Spleen (tissue), 7 donors: ENCODE measurements around the gene SFMBT1.

Experiments
- POLR2A ChIP-seq, 3 donors: fragments of 450-650 bp; IDR thresholded peaks; one replicate each; pipeline ENCODE4 v1.5.1; 2017; ENCODE audit warnings: antibody characterized with exemption in 3 of 3, mild to moderate bottlenecking in 1 of 3
- POLR2AphosphoS5 ChIP-seq, 3 donors: sonication (generic); formaldehyde crosslinking; IDR thresholded peaks; one replicate each; pipeline ENCODE4 v1.5.1; 2017; ENCODE audit warnings: antibody characterized with exemption in 3 of 3
- TF ChIP-seq, protein P1 (sequence below), 11 experiments: fragments of 200-600 bp in 7 of 11; fragments of 450-650 bp in 4 of 11; sonication (generic) in 4 of 11; IDR thresholded peaks in 8 of 11; conservative IDR thresholded peaks in 3 of 11; 1 replicate in 7 of 11; 2 replicates in 4 of 11; pipeline versions ENCODE4 v1.4.0 to v1.8.0; 2016 to 2021; ENCODE audit warnings: antibody characterized with exemption in 11 of 11, inconsistent platforms in 4 of 11, mild to moderate bottlenecking in 1 of 11
- donor health status: DM: no; HTN: no; CAD: no; lungs with moderate emphysema.
- donor health status: DM: no; HTN: no; CAD: no.
- donor health status: DM: no; HTN: no; CAD: no.

DNA sequence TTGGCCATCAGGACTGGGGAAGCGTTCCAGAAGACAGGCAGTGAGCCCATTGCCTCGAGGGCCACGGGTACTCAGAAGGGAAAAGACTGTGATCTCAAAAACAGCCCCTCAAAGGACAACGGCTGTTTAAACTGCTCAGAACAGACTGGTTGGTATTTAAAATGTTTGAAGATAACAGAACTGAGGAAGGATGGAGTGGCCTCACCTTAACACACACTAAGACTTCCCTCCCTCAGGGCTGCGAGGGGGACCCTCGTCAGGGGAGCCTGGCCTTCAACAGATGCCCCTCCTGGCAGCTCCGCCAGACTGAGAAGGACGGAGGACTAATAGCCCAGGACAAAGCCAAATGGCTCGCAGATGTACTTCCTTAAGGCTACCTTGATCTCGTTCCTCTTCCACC is 151.1 kb downstream of the SFMBT1 start:
- TF ChIP-seq, protein P1, sequence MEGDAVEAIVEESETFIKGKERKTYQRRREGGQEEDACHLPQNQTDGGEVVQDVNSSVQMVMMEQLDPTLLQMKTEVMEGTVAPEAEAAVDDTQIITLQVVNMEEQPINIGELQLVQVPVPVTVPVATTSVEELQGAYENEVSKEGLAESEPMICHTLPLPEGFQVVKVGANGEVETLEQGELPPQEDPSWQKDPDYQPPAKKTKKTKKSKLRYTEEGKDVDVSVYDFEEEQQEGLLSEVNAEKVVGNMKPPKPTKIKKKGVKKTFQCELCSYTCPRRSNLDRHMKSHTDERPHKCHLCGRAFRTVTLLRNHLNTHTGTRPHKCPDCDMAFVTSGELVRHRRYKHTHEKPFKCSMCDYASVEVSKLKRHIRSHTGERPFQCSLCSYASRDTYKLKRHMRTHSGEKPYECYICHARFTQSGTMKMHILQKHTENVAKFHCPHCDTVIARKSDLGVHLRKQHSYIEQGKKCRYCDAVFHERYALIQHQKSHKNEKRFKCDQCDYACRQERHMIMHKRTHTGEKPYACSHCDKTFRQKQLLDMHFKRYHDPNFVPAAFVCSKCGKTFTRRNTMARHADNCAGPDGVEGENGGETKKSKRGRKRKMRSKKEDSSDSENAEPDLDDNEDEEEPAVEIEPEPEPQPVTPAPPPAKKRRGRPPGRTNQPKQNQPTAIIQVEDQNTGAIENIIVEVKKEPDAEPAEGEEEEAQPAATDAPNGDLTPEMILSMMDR (IDR thresholded peaks at IDR 0.05 in 8 of 11, conservative IDR thresholded peaks at IDR 0.05 in 3 of 11): no peak
- TF ChIP-seq POLR2AphosphoS5 (IDR thresholded peaks at IDR 0.05) (no peak), POLR2A (IDR thresholded peaks at IDR 0.05) (no peak)
